T-helper 22 cell (primary cell): ENCODE data around the gene PEAK3.

Experiments
- DNase-seq: peaks from one replicate; pipeline ENCODE4 v3.0.0-alpha.2; 2020; ENCODE audit warnings: low read depth

Gene PEAK3

GRCh38 chr19:2315818-2316353 lies 33.9 kb upstream of the PEAK3 start:
- DNase-seq, result no peak

GRCh38 chr19:2315121-2315817 lies 33.3 kb upstream of the PEAK3 start:
- DNase-seq, result no peak

DNA sequence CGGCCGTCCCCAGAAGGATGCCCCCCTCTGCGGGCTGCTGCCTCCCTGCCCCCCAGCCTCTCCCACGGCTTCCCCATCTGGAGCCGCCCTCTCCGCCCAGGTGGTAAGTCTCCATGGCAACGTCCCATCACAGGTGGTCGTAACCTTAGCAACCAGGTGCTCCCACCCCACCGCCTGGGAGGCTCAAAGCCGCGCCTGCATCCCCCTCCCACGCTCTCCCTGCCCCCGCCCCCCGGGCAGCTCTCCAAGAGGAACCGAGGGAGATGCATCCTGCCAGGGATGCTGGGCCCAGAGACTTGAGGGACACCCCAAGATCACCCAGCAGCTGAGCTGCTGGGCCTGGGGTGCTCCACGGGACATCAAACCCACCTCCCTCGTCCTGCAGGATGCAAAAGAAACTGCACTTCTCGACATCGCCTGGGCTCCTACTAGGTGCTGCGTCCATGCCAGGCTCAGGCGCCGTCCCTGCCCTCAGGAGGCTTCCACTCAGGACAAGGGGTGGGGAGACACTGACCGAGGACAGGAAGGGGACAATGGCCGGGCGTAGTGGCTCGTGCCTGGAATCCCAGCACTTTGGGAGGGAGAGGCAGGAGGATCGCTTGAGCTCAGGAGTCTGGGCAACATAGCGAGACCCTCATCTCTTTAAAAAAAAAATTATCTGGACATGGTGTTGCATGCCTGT lies 31.0 kb upstream of the PEAK3 start:
- no peak for DNase-seq

GRCh38 chr19:2311093-2311492 lies 29.1 kb upstream of the PEAK3 start:
- no peak for DNase-seq

DNA sequence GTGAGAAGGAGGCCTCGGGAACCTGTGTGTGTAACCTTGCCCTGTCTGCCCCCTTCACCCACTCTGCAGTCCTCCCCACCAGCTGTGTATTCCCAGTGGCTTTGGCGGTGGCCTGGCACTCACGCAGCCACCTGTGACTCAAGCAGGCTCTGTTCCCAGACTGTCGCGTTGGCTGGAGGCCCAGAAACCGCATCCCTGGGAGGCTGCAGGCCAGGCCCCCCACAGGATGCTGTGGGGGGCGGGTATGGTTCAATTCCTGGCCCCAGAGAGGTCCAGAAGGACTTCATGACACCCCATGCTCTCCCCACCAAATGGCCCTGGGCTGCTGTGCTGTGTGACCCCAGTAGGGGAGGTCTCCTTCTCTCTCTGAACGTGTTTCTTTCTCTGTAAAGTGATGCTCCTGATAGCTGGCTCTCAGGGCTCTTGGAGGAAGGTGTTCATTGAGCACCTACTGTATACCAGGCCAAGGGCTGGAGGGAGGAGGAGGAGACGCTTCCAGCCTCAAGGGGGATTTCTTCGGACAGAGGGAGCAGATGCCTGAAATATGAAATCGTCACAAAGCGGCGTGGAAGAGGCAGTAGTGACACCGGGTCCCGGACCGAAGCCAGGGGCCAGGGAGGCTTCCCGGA lies 27.9 kb upstream of the PEAK3 start:
- no peak for DNase-seq

GRCh38 chr19:2308114-2308556 lies 26.2 kb upstream of the PEAK3 start, which contains the start of gene LINGO3:
TSS of gene LINGO3 (minus strand) at chr19:2308154. CDS start at chr19:2291776, 16,378 bp downstream.
- no peak for DNase-seq

- no peak for DNase-seq
Observed at GRCh38 chr19:2307518-2308012, 25.6 kb upstream of the PEAK3 start.

- DNase-seq, result no peak
Observed at GRCh38 chr19:2306971-2307370, 25.0 kb upstream of the PEAK3 start.

DNA sequence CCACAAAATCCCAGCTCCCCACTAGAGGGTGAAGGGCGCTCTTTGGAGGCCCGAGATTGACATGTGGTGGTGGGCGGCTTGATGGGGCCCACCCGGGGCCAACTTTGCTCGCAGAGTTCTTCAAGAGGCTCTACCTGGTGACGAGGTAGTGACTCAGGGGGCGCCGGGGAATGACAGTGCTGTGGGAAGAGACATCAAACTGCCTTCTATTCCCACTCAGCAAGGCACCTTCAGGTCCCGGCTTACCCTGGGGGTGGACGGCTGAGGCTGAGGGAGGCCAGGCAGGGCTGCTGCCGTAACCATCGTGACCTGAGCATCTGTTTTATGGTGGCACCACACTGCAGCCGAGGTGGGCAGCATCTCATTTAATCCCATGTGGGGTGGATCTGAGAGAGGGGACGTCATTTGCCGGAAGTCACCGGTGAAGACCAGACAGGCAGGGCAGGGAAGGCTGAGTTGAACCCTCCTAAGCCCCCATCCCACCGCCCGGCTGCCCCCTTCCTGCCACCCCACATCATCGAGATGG lies 24.4 kb upstream of the PEAK3 start:
- no peak for DNase-seq

DNA sequence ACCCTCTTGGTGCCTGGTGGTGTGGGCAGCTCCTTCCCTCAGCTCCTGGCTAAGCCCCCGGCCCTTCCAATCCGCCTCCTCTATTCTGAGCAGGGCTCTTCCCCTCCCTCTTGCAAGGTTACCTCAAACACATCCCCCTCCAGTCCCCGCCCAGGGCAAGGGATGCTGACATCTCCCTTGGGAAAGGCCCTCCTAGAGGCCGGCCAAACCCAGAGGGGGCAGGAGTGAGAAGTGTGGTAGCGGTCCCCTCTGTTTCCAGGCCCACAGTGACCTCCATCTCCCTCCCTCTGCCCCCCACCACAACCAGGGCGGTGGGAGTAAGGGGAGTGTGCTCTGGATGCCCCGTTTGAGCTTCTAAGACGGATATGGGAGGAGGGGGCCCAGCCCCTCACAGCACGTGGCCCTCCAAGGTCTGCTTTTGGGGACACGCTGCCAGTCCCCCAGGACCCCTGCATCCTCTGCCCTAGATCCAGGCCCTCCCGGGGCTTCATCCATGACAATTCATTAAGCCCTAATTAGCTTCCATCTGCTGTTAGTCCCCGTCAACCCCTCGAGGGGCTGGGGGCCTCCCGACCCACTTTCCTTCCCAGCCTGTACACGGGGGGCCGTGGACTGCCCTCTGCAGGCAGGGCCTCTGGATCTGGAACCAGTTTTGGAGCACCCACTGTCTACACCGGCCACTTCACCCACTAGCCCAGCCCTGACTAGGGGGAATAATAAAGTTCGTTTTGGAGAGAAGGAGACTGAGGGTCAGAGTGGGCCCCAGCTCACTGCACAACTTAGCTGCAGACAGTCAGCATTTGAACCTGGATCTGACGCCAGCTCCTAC lies 23.7 kb upstream of the PEAK3 start:
- DNase-seq, result no peak

GRCh38 chr19:2303211-2303798 lies 21.3 kb upstream of the PEAK3 start:
- no peak for DNase-seq

DNA sequence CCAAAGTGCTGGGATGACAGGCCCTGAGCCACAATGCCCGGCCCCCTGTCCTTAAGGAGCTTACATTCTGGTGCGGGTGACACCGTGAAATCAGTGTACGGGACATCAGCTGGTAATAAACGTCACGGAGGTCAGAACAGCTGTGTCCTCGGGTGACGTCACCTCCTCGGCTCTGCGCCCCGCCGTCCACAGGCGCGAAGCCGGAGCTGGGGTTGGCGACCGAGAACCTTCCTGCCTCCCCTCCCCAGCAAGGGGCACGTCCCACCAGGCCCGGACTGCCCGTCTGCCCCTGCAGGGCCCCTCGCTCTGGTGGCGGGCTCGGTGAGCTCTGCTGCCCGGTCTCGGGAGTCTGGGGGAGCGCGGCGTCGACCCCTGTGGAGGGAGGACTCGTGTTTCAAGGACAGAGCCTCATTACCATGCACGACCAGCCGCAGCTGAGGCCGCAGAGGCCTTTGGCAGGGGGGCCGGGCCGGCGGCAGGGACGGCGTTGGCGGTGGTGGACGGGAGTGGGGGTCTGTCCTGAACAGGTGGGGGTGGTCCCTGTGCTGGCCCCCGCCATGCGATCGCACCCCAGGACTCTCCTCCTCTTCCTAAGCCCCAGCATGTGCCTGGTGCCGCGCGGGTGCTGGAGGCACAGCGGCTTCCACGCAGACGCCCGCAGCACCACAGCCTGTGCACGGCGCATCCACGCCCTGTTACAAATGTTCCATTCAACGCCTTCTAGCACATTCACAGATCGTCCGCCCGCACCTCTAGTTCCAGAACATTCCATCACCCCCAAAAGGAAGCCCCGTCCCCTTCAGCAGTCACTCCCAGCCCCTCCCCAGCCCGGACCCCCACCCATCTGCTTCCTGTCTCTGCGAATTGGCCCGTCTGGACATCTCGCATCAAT lies 20.6 kb upstream of the PEAK3 start:
- DNase-seq, result no peak

GRCh38 chr19:2300533-2300932 lies 18.6 kb upstream of the PEAK3 start:
- DNase-seq, result no peak

DNA sequence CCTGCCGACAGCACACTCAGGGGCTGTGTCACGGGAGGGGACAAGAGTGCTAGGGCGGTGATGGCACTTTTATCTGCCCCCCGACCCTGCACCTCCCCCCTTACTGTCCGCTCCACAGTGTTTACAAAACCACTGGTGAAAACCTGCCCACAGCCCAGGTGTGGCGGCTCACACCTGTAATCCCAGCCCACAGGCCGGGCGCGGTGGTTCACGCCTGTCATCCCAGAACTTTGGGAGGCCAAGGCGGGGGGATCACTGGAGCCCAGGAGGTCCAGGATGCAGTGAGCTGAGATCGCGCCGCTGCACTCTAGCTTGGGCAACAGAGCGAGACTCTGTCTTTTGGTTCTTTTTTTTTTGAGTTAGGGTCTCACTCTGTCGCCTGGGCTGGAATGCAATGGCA lies 14.2 kb upstream of the PEAK3 start:
- no peak for DNase-seq

DNA sequence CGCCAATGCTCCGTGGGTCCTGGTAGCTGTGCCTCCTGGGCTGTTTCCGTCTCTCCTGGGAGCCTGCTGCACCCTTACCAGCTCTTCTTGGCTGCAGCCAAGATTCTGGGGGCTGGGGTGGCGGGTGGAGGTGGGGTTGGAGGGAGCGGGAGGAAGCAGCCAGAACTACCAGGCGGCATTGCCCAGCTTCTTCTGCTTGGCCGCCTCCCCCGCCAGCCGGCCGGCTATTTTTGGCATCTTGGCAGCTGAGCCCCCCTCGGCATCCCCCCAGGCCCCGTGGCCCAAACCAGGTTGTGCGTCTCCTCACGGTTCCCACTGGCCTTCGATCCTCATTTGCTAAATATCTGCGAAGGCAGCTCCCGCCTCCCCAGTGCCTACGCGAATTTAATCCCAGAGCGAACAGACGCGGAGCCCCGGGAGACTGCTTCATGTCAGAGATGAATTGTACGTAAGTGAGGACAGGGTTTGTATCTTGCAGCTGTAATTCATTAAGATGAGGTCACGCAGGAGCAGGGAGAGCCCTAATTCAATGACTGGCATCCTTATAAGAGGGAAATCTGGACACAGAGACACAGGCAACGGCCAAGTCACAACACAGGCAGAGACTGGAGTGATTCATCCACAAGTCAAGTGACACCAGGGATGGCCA lies 12.8 kb upstream of the PEAK3 start:
- DNase-seq, result no peak

DNA sequence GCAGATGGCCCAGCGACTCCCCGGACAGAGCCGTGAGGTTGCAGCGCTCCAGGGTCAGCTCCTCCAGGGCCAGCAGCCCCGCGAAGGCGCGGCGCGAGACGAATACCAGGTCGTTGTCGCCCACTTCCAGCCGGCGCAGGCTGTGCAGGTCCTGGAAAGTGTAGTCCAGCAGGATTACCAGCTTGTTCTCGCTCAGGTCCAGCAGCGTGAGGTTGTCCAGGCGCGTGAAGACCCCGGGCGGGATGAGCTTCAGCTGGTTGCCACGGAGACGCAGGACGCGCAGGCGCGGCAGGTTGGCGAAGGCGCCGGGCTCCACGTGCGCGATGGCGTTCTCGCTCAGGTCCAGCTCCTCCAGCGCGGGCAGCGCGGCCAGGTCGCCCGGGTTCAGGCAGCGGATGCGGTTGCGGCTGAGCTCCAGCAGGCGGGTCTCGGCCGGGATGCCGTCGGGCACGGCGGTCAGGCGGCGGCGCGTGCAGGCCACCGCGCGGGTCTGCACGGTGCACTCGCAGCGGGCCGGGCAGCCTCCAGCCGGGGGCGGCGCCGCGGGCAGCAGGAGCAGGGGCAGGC lies 9.3 kb upstream of the PEAK3 start:
- no peak for DNase-seq

DNA sequence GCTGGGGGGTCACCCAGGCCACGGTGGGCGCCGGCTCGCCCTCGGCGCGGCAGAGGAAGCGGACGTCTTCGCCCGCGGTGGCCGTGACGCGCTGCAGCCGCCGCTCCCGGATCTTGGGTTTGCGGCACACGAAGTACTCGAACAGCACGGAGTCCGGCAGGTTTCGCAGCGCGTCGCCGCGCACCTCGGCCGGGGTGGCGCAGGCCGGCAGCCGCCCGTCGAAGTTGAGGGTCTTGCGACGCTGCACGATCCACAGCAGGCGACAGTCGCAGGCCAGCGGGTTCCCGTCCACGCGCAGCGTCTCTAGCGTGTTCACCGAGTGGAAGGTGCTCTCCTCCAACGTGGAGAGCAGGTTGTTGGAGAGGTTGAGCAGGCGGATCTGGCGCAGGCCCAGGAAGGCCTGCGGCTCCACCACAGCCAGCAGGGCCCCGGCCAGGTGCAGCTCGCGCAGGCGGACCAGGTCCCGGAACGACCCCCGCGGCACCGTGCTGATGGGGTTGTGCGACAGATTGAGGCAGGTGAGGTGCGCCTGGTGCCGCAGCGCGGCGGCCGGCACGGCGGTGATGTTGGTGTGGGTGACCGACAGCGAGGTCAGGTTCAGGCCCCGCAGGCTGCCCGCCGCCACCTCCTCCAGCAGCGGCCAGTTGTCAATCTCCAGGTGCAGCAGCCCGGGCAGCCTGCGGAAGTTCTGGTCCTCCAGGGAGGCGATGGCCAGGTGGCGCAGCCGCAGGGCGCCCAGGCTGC lies 8.6 kb upstream of the PEAK3 start:
- no peak for DNase-seq

- DNase-seq, result no peak
Observed at GRCh38 chr19:2289714-2290435, 7.9 kb upstream of the PEAK3 start.
